Fibroblast of the aortic adventitia (primary cell): Measurements from ENCODE around the gene SHC4. TPM values are rescaled to one million over a fixed set of nuclear protein-coding genes. Genes with fewer than 3 reads are reported as not detected.

Experiments
- DNase-seq: peaks from one replicate; pipeline ENCODE4 v3.0.0-alpha.2; 2010; ENCODE audit warnings: low read depth
- H3K4me3 ChIP-seq: 2 replicates; pipeline ENCODE4 v1.5.1; 2011; ENCODE audit warnings: low read depth, mild to moderate bottlenecking, control low read depth, low read length, moderate library complexity
- total RNA-seq: library from RNA; depleted of rRNA; stranded (reverse); fragments of >200 nt; gene quantifications from 2 replicates; pipeline ENCODE4 v1.2.3, GENCODE V29; 2012; ENCODE audit warnings: low replicate concordance
- TF ChIP-seq, protein P1 (sequence below): IDR thresholded peaks from 2 replicates; pipeline ENCODE4 v1.5.1; 2011; ENCODE audit warnings: mild to moderate bottlenecking, low read length, control low read depth, inconsistent platforms; ENCODE audit not compliant: insufficient read depth

The SHC4 gene
- total RNA-seq, 1 donor = 2.2 TPM

DNA sequence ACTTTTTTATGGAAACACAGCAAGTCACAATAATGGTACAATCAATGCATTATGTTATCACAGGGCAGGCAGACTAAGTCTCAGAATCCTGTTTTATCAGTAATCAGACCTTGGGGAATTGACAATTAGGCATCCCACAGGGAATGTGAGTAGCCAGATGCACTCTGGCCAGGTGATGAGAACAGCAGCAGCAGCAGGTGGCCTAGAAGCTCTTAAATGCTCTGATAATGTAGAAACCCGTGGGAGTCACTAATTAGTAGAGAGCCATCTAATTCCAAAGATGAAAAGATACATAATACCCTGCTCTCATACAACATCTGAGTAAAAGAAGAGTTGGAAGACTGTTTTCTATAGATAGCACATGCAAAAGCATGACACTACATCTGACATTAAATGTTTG is 165.4 kb downstream of the SHC4 start:
- DNase-seq = no peak
- TF ChIP-seq, protein P1, sequence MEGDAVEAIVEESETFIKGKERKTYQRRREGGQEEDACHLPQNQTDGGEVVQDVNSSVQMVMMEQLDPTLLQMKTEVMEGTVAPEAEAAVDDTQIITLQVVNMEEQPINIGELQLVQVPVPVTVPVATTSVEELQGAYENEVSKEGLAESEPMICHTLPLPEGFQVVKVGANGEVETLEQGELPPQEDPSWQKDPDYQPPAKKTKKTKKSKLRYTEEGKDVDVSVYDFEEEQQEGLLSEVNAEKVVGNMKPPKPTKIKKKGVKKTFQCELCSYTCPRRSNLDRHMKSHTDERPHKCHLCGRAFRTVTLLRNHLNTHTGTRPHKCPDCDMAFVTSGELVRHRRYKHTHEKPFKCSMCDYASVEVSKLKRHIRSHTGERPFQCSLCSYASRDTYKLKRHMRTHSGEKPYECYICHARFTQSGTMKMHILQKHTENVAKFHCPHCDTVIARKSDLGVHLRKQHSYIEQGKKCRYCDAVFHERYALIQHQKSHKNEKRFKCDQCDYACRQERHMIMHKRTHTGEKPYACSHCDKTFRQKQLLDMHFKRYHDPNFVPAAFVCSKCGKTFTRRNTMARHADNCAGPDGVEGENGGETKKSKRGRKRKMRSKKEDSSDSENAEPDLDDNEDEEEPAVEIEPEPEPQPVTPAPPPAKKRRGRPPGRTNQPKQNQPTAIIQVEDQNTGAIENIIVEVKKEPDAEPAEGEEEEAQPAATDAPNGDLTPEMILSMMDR = no peak
- no peak overlapping the region for H3K4me3 ChIP-seq

DNA sequence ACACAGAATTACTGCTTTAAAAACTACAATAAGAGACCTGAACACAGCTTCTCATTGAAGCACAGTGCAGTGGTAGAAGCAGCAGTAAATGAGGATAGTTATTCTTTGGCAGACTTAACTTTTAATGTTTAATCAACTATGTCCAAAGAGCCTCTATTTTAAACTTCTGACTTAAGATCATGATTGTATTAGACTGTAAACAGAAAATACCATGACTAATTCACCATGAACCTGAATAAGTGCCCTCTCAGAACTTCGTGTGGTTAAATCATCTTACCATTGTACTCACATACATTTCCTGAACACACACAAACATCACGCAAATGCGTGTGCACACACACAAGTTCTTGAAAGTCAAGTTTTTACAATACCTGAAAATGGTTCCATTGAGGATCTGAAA is 166.8 kb downstream of the SHC4 start:
- TF ChIP-seq, protein P1 = no peak
- DNase-seq = peak; percentile 67
- H3K4me3 ChIP-seq = peak overlapping the region; percentile 47

DNA sequence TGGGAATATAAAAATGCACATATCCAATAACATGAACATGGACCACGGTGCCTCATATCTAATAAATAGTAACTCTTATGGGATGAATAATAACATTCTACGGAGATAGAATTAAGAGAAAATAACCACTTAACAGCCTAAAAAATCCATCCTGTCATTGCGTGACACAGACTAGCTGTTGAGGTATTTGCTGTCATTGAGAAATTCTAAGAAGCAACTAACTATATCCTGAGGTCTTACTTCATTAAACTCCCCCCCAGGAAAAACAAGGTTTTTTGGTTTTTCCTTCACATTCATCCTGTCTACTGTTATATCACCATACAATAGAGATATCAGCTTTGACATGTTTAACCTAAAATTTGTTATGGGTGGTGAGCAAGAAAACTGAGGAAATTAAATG is 167.2 kb downstream of the SHC4 start:
- no peak overlapping the region for H3K4me3 ChIP-seq
- TF ChIP-seq, protein P1 = no peak
- peak; percentile 41 for DNase-seq

DNA sequence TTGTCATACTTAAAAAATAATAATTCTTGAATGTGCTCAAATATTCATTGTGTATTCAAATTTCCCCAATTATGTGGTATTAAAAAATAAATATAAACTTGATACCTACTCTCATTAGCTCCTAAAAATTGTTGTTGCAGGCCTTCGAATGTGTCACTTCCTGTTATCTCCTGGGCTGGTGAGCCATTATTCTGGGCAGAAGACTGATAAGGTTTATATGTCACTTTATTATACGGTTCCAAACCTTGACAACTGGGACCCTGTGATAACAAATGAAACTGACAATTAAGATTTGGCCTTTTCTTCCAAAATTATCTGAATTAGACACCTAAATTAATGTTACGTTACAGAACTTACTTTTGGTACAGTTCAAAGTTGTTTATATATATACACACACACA is 167.8 kb downstream of the SHC4 start:
- DNase-seq = no peak
- TF ChIP-seq, protein P1 = no peak
- no peak overlapping the region for H3K4me3 ChIP-seq

DNA sequence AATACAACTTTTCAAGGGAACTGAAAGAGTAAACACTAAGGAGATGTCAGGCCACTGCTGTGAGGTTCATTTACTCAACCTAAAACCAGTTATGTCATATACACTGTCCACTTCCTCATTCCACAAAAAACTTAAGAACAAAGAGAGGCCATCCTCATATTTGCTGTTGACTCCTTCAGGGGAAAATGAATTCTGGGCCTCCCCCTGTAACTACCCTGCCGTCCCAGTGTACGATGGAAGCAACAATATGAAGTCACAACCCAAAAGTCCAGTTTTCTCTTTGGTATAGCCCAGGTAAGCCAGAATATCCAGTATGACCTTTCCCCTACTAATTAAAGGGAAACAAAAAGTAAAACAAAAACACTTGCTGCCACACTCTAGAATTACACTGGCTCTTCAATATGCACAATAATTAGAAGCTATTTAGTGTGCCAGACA is 169.0 kb downstream of the SHC4 start:
- TF ChIP-seq, protein P1 = no peak
- peak; percentile 47 for DNase-seq
- H3K4me3 ChIP-seq = no peak overlapping the region

DNA sequence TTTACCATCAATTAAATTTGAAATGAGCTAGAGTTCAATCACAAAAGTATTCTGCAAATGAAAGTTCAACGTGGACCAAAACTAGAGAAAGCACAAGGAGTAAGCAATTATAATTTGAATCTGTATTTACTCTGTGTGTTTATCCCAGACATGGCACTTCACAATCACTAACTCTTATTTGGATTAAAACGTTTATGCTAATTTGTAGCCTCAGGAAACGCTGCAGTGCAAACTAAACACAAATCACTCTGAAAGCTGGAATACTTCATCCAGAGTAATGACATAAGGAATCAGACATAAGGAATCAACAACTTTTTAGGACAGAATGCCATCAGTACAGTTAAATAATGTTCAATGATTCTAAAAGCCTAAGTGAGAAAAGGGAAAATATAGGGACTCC is 171.3 kb downstream of the SHC4 start:
- TF ChIP-seq, protein P1 = no peak
- no peak for DNase-seq
- no peak overlapping the region for H3K4me3 ChIP-seq

DNA sequence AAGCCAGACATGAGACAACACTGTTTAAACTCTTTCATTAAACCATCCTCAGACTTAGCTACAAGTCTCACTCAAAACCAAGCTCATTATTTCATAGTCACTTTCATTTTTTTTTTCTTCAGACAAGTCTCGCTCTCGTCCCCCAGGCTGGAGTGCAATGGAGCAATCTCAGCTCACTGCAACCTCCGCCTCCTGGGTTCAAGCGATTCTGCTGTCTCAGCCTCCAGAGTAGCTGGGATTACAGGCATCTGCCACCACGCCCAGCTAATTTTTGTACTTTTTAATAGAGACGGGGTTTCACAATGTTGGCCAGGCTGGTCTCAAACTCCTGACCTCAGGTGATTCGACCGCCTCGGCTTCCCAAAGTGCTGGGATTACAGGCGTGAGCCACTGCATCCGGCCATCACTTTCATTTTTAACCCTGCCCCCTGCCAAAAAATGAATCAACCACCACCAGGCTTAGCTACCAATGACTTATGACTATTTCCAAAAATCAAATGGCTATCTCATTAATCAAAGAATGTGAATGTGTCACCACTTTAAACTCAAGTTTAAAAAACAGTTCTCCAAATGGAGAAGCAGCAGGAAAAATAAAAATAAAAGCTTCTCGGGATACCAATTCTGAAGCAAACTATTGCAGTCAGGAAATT is 173.1 kb downstream of the SHC4 start:
- peak; percentile 62 for DNase-seq
- peak overlapping the region; percentile 28 for H3K4me3 ChIP-seq
